Activated CD8-positive, alpha-beta memory T cell treated with anti-CD3 and anti-CD28 coated beads for 24 hours (primary cell): Measurements from ENCODE around the gene SRSF12.
"Not testable (repeated sequence)": the region's sequence is repeated elsewhere in the genome, so short reads cannot be mapped to it uniquely, and the experiment has no call there.

Experiments used
- DNase-seq: peaks from one replicate; pipeline ENCODE4 v3.0.0-alpha.2; 2020

The SRSF12 gene

DNA sequence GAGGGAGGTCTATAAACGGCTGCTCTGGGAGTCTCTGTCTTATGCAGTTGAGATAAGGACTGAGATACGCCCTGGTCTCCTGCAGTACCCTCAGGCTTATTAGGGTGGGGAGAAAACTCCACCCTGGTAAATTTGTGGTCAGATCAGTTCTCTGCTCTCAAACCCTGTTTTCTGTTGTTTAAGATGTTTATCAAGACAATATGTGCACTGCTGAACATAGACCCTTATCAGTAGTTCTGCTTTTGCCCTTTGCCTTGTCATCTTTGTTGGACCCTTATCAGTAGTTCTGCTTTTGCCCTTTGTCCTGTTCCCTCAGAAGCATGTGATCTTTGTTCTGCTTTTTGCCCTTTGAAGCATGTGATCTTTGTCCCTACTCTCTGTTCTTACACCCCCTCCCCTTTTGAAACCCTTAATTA is 10.4 kb upstream of the SRSF12 start:
- not testable (repeated sequence) for DNase-seq

DNA sequence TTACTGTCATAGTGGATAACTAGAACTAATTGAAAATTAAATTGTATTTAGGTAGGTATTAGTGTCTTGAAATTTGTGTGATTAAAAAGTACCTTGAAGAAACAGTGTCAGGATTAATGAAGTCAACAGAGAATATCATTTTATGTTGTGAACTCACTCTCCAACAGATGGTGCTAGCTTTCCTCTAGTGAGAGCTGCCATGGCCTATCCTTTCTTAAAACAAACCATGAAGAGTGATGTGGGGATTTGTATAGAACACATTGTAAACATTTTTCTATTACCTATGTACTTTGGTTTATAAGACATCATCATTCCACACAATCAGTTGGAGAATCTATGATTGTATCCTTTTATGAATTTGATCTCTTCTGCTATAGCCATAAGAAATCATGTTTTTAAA is 4.8 kb upstream of the SRSF12 start:
- no peak for DNase-seq

DNA sequence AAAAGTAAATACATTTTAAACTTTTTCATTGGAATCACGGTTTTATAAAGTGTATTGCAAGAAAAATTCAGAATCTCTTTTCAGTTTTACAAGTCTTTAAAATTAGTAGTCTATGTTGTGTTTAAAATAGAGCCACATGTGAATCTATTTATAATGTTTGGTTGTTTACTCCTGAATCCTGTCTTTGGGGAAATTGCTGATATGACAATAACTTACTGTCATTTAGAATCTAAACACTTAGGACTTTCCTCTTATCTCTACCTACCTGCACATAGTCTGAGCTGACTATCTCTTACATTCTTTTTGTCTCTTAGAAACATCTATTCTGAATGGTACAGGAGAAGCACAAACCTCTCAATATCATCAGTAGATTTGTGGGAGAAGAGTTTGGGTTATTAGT is 4.1 kb upstream of the SRSF12 start:
- no peak for DNase-seq

DNA sequence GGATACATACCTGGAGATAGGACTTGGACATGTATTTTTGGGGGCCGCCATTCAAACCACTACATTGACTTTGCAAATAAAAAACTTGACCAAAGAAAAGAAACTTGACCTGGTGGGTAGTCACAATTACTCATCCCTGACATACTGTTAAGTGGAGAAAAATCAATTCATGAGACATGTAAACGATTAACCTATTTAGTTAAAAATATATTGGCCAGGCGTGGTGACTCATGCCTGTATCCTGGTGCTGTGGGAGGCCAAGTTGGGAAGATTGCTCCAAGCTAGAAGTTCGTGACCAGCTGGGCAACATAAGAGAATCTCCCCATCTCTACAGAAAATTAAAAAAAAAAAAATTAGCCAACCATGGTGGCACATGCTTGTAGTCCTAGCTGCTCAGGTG is 2.5 kb upstream of the SRSF12 start:
- DNase-seq: no peak

DNA sequence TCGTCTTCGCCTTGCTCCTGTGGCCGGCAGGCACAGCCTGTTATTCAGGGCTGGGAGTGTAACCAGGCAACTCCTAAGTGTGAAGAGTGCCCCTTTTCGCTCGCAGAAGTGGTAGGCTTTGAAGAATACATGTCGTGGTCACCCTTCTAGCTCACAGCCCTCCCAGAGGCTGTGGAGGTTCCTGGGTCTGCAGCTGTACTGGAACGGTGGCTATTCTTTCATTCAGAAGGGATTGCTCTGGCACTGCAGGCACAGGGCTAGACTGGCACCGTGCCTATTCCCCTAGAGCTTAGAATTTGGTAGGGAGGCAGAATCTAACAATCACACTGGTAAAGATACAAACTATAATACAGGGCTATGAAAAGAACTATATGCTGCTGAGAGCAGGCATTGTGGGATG is 1.1 kb upstream of the SRSF12 start:
- DNase-seq: no peak

DNA sequence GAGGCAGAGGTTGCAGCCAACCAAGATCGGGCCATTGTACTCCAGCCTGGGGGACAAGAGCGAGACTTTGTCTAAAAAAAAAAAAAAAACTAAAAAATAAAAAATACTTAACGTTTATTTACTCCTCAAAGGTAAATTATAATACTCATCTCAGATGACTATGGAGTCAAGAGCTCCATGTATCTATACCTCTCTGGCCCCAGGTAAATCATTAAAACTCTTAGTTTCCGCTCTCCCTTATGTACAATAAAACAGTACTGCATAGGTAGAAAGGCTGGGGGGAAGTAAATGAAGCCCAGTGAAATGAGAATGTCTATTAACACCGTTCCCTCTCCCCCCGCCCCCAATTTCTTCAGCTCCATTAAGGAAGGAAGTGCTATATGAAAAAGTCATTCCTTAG is 1.2 kb downstream of the SRSF12 start:
- DNase-seq: no peak

DNA sequence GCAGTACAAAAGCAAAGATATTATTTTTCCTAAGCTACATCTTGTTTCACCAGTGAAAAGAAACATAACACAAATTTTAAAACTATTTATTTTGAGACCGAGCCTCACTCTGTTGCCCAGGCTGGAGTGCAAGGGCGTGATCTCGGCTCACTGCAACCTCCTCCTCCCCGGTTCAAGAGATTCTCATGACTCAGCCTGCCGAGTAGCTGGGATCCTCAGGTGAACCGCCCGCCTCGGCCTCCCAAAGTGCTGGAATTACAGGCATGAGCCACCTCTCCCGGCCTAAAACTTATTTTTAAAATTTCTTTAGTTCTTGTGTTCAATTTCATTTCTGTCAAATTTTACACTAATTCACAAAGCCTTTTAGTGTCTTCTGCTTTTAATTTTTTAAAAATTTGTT is 5.9 kb downstream of the SRSF12 start:
- DNase-seq: no peak

DNA sequence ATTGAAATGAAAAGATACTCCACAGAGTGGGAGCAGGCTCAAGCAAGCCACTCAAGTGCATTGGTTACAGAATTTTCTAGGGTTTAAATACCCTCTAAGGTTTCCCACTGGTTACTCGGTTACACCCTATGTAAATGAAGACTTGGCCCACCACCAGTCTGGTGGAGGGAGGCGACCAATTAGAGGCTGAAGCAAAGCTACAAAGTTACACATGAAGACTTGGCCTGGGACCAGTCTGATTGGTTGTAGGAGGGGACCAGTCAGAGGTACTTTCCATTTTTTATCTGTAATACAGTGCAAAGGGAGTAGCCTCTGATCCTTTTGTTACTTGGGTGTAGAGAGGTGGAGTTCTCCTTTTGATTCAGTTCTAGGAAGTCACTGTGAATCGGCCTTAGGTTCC is 7.6 kb downstream of the SRSF12 start:
- DNase-seq: no peak

DNA sequence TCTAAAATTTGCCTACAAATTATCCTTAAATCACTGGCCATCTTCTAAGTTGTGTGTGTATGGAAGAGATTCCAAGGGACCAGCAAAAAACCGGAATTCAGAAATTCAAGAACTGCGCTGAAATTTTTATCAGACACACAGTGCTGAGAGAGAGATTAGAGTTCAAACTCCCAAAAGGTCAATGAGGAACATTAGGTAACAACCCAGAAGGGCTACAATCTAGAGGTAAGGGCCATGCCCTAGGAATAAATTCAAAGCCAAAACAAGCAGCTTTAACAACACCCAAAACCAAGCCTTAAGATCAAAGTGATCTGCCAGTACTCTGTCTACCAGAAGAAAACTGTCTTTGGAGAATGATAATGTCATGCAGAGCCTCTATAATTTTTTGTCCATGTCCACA is 17.8 kb downstream of the SRSF12 start:
- no peak for DNase-seq

DNA sequence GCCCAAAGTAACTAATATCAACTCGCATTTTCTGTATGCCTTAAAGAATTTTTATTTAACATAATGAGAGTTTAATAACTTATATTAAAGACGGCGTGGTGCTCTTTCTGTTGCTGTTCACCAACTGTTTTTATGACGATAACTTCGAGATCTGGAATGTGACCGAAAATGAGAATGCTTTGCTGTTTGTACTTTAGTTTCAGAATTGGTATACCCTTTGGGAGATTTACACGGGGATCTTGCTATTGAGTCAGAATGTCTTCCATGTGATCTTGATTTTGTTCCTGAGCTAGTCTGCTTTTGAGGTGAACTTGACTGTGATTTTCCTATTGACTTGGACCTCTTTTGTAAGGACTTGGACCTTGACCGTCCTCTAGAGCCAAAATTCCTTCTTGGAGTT is 19.4 kb downstream of the SRSF12 start:
- DNase-seq: no peak

DNA sequence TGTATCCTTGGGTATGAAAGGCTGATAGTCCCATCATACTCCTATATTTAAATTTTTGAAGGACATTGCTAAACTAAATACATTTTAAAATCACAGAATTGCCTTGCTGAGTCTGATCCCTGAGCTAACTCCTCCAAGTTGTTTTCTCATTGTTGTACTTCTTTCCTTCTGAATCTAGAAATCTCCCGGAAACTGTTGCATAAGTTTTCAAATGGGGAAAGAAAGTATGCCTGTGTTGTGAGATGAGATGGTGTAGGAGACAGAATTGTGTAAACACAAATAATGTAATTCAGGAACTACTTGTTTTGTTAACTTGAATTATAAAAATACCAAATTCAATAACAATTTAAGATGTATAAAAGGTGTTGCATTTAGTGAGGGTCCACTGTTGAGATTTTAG is 30.0 kb downstream of the SRSF12 start:
- DNase-seq: no peak

DNA sequence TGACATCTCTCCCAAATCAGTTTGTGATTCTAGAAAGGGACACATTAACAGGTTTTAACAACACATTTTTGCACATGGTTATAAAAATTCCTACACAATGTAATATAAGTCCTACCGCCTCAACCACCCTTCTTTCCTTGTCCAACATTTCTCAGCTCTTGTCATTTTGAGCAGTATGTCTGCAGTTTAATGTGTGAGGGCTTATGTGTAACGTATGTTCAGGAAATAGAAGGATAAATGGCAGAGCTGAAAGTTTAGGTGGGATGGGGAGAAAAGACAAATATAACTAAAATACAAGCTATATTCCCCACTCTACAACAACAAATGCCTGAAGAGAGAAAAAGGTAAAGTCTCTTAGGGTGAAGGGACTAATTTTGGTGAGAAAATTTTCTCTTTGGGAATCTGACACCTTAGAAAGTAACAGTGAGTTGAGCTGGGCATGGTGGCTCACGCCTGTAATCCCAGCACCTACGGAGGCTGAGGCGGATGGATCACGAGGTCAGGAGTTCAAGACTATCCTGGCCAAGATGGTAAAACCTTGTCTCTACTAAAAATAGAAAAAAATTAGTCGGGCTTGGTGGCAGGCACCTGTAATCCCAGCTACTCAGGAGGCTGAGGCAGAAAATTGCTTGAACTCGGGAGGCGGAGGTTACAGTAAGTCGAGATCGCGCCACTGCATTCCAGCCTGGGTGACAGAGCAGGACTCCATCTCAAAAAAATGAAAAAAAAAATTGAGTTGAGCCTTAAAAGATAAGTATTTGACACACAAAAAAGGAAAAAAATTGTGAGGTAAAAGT is 32.3 kb downstream of the SRSF12 start:
- no peak for DNase-seq

DNA sequence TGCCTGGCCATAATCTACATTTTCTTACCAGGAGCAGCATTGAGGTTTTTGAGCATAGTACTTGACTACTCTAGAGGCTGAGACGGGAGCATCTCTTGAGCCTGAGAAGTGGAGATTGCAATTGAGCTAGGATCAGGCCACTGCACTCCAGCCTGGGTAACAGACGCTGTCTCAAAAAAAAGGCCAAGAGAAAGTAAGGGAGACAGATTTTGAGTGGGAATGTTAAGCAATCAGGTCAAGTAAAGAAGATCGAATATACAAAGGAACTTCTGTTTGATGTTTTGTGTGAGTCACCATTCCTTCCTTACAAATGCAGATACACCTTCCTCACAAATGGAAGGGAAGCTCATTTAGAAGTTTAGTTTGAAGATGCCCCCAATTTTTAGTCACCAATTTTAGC is 32.9 kb downstream of the SRSF12 start:
- no peak for DNase-seq

DNA sequence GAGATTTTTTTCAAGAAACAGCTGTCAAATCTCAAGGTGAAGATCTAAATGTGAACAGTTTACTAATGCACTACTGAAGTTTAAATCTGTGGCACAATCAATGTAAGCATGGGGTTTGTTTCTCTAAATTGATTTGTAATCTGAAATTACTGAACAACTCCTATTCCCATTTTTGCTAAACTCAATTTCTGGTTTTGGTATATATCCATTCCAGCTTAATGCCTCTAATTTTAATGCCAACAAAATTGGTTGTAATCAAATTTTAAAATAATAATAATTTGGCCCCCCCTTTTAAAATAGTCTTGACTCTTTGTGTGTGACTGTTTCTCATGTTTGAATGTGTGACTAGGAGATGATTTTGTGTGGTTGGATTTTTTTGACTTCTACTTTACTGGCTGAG is 33.3 kb downstream of the SRSF12 start:
- DNase-seq: no peak

DNA sequence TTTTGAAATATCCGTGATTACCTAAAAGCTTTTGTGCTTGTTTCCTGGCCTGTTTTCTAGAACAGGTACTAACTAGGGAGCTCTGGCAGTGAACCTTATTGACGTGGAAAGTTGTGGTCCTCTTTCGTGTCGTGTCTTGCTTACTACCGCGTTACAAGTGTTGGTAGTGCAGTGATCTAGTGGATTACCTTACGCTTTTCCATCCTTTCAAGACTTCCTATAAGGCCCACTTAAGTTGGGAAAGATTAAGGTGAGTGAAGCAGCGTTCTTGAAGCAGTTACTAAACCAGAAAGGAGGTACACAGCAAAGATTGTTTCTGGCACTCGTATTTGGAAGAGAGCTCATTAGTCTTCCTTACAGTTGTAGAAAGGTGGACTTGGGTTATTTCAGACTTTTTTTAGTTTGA is 35.4 kb downstream of the SRSF12 start:
- no peak for DNase-seq

DNA sequence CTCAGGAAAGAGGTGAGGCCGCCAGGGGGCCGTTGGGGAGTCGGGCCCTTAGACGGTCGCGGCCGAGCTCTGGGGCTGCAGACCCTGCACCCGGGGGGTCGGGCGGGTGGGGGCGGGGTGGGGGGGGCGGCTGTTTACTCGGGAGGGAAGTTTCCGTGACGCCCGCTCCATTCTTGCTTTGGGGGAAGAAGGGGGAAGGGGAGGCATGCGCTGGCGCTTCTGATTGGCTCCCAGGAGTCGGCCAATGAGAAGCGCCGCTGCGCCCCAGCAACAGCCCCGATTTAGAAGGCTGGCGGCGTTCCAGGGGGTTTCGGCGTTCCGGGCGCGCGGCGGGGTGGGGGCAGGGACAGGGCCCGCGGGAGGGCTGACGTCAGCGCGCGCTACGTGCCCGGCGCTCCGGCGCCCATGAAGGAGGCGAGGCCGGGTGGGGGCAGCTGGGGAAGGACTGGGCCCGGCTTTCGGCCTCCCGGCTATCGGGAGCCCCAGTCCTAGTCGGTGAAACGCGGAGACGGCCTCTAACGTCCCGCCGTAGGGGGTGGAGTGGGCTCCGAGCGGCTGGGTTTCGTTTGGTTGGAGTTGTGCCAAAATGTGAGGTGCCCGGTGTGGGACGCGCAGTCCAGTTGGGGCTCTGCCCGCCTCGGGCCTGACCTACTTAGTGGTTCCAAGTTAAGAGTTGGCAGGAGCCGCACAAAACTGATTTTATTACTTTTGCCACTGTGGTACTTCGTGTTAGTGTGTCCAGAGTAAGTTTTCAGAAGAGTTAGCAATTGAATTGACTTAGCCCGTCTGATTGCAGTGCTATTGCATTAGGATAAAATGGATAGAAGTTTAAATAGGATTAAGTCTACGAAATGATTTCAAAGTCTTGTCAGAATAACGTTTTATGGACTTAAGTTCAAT is 36.2 kb downstream of the SRSF12 start:
- DNase-seq: peak; percentile 99

DNA sequence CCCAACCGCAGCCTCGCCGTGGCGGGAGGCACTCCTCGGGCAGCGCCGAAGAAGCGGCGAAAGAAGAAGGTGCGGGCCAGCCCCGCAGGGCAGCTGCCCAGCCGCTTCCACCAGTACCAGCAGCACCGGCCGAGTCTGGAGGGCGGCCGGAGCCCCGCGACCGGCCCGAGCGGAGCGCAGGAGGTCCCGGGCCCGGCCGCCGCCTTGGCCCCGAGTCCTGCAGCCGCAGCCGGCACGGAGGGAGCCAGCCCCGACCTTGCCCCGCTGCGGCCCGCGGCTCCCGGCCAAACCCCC is 36.8 kb downstream of the SRSF12 start:
- no peak for DNase-seq

DNA sequence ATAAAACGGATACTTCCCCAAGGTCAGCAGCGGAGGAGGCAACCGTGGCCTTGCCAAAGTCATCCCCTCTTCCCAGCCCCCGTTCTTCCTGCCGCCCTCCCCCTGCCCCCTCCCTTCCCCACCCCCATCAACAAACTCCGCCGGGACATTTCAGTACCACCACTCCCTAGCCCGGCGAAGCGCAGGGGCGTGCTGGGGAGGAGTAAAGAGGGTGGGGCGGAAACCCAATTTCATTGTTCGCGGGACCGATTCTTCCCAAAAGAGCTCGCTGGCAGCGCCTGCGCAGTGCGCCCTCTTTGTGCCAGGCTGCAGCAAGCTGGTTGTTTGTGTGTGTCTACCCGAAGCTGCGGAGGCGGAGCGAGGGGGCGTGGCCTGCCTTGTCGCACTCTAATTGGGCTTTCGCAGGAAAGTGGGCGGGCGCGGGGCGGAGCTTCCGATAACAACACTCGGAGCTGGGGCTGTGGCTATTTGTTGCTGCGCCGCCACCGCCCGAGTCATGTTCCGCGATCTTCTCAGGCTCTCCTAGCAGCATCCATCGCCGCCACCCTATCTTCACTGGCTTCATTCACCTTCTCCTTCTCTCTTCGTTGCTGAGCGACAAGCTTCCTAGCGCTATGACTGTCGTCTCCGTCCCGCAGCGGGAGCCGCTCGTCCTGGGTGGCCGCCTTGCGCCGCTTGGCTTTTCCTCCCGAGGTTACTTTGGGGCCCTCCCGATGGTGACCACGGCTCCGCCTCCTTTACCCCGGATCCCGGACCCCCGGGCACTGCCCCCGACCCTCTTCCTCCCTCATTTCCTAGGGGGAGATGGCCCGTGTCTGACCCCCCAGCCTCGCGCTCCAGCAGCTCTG is 37.4 kb downstream of the SRSF12 start, which contains the start of gene PNRC1:
TSS of gene PNRC1 (plus strand) at position 471 of the 848 bp plus-strand sequence. CDS start at position 615, 144 bp downstream.
- DNase-seq: peak; percentile 100

DNA sequence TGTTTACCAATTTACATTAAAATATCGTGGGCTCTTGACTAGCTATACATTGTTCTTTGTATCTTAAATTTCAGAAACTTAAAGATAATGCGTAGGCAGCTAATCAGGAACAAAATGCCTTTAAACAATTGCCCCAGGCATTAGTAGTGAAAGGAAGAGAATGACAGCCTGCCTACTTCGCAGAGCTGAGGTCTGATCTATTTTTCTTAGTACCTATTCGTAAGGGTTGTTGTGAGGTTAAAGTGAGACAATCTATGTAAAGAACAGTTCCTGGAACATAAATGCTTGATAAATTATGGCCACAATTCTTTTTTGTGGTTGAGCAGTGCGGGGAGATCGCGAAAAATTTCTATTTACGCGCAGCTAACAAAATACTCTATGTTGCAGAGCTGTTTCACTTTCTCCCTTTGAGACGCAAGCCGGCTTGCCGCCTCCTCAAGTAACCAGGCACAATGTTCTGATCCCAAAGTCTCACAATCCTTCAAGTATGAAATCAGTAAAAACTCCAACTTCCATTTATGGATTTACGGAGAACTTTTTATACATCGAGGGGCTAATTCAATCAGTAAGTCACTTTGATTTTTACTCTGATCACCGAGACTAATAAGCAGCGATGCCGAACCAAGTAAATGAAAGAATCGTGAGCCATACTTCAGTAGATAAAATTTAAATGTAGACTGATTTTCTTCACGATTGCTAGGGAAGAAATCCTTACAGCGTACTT is 38.2 kb downstream of the SRSF12 start:
- peak; percentile 73 for DNase-seq

DNA sequence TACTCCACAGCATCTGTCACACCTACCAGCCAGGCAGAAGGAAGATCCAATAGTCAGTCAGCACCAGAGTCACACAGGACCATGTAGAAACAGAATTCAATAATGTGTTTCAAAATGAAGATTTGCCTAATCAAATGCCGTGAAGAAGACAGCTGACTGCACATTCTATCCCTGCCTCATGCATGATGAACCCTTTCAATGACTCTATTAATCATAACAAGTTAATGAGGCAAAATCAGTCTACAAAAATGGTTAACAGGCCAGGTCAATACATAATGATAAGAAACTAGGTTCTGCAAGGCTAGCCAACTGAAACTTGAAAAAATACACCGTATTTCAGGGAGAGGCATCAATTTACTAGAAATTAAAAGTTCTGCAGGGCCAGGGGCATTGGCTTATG is 44.0 kb downstream of the SRSF12 start:
- no peak for DNase-seq

DNA sequence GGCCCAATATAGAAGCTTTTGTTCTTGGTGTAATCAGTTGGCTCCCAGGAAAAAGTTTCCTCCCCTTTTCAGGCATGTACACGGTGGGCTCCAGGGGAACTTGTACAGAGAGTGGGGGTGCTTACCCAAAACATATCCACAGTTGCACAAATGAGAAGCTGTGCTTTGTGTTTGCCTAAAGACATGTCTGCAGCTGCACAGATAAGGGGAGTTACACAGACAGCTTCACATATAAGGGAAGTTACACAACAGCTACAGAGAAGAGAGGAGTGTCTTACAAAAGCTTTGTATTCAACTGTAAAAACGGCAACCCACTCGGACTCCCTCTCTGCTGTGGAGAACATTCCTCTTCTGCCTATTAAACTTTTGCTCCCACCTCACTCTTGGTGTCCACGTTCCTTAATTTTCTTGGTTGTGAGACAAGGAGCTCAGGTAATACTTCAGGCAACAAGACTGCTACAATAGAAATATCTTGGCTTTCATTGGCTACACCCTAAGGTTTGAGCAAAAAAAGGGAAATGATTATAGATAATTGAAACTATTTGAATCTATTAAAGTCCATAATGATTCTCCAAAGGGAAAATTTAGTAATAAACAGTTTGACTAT is 44.8 kb downstream of the SRSF12 start:
- DNase-seq: no peak

DNA sequence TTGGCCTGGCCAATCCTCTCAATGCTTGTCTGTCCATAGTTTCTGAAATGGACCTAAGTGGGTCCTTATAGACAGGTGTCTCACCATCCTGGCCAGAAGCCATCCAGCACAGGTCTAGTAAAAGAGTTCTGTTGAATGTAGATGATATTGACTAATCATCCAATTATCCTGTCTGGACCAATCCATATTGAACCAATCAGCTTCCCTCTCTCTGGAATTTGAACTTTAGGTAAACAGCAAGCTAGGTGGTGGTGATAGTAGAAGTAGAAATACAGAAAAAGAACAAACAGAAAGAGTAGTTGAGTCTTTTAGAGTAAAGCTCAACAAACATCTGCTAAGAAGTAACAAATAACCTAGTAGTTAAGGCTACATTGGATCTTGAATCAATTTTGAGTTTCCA is 46.8 kb downstream of the SRSF12 start:
- no peak for DNase-seq
